Activated naive CD8-positive, alpha-beta T cell treated with anti-CD3 and anti-CD28 coated beads, Interleukin-2, amount 10 ng/mL, durations not matched to agents 7 days and 5 days (primary cell): ENCODE measurements around the gene RELB. TPM values are rescaled to one million over a fixed set of nuclear protein-coding genes. Genes with fewer than 3 reads are reported as not detected.

Experiments
- ATAC-seq: fragments of 150-1000 bp; cut with Tn5 transposase; one replicate; pipeline ENCODE4 v1.10.0; 2021; ENCODE audit warnings: low read depth, moderate library complexity
- POLR2A ChIA-PET: fragments of 350-600 bp; sonication (Branson Sonifier 250); formaldehyde crosslinking; loops from one replicate; lab custom pipeline; 2021; ENCODE audit warnings: antibody characterized with exemption; lab: Charles Lee
- DNase-seq: peaks from one replicate; pipeline ENCODE4 v3.0.0; 2021
- H3K27ac Mint-ChIP-seq: one replicate; pipeline ENCODE4 v1.8.0; 2022; ENCODE audit warnings: mild to moderate bottlenecking, mixed read lengths
- H3K27me3 Mint-ChIP-seq: one replicate; pipeline ENCODE4 v1.8.0; 2022; ENCODE audit warnings: mild to moderate bottlenecking, moderate library complexity, mixed read lengths
- H3K36me3 Mint-ChIP-seq: one replicate; pipeline ENCODE4 v1.8.0; 2021; ENCODE audit warnings: mild to moderate bottlenecking, mixed read lengths
- H3K4me1 Mint-ChIP-seq: one replicate; pipeline ENCODE4 v1.8.0; 2021; ENCODE audit warnings: mixed read lengths
- H3K4me3 Mint-ChIP-seq: one replicate; pipeline ENCODE4 v1.8.0; 2022; ENCODE audit warnings: mild to moderate bottlenecking, moderate library complexity, mixed read lengths
- H3K9me3 Mint-ChIP-seq: one replicate; pipeline ENCODE4 v1.8.0; 2021; ENCODE audit warnings: mixed read lengths
- total RNA-seq, 2 experiments: library from RNA; stranded (reverse); gene quantifications; one replicate each; pipeline ENCODE4 v1.2.3, GENCODE V29; 2021

Gene RELB
- total RNA-seq, 2 experiments from 2014 or later, result 20.8 to 24.2 TPM

DNA sequence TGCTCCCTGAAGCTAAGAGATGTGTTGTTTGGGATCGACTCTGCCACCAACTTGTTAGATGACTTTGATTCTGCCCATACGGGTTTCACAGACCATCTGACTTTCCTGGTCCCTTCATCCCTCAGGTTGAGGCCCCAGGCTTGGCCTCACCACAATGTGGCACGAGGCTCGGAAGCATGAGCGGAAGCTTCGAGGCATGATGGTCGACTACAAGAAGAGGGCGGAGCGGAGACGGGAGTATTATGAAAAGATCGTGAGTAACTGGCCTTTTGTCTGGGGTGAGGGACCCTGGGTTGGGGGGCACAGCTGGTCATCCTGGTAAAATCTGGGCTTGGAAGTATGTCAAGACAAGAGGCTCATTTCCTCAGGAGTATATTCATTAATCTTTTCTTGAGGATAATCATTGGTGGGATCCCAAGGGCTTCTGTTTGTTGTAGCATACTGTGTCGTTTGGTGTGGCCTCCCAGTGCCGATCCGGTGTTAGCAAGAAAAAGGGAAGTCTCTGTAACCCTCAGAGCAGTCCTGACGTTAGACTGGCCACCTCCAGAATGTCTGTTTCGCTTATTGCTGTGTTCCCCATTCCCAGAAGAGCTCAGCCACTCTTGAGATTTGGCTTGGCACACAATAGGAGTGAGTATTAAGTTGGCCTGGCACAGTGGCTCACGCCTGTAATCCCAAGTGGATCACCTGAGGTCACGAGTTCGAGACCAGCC lies 39.0 kb downstream of the RELB start:
- ATAC-seq, result no peak

DNA sequence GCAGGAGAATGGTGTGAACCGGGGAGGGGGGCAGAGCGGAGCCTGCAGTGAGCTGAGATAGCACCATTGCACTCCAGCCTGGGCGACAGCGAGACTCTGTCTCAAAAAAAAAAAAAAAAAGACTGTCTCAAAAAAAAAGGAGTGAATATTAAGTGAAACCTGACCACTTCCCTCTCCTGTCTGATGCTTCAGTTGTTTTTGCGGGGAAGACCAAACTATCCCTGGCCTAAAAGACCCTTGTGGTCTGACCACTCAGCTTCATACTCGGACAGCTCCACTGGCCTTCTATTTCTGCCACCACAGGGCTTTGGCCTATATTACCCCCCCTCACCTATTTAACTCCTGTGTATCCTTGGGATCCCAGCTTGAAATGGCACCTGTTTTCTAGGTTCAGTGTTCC lies 39.9 kb downstream of the RELB start:
- no peak for ATAC-seq
- no peaks in the 10 kb centered on the region for H3K27me3 Mint-ChIP-seq
- H3K9me3 Mint-ChIP-seq, result no peaks in the 10 kb centered on the region
- peaks cover 32% of the 10 kb centered on the region for H3K4me1 Mint-ChIP-seq
- no peak for DNase-seq
- peak overlapping the region; percentile 14 for H3K4me3 Mint-ChIP-seq
- H3K27ac Mint-ChIP-seq, result peak overlapping the region; percentile 50
- H3K36me3 Mint-ChIP-seq, result peaks cover 18% of the 10 kb centered on the region
- POLR2A ChIA-PET, result no interaction called here

More for the DNA sequence above, 39.0 kb downstream of the RELB start:
- peak overlapping the region; percentile 97 for H3K27ac Mint-ChIP-seq
- POLR2A ChIA-PET, result interaction anchor here (1.5 to 2.3 kb wide), 5 partner anchors 7 to 138 kb away, joined by 4 to 17 read pairs (median 11); partner anchors contain the start of genes BLOC1S3, RELB and TRAPPC6A
- H3K27me3 Mint-ChIP-seq, result no peaks in the 10 kb centered on the region
- H3K36me3 Mint-ChIP-seq, result peaks cover 22% of the 10 kb centered on the region
- H3K4me1 Mint-ChIP-seq, result peaks cover 25% of the 10 kb centered on the region
- no peaks in the 10 kb centered on the region for H3K9me3 Mint-ChIP-seq
- H3K4me3 Mint-ChIP-seq, result peak overlapping the region; percentile 96
- no peak for DNase-seq

DNA sequence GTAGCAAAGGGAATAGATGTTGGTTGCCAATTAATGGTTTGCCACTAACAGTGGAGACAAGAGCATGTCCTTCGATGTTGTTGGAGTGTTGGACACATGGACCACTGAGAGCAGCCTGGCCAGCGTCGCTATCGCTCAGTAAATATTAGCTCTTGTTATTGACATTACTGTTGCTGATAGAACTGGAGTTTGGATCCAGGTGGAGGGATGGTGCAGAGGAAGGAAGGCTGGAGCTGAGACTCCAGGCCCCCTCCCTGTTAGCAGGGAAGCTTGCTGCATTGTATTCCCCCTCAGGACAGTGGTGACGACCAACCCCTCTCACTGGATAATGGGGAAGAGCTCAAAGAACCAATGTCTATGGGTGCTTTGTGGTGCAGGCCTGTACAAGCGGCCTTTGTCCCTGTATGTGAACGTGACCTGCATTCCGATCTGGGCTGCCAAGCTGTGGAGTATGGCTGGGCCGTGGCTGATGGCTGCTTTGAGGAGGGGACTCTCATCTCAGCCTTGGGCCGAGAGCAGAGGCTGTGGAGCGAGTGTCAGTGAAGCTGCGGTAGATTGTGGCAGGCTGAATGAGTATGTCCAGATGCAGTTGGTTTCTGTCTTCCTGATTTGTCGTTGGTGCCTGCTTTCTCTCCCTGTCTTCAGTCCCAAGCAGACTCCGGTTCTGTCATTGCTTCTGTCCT lies 44.5 kb downstream of the RELB start:
- Mint-ChIP-seq H3K4me1 (peaks cover 36% of the 10 kb centered on the region), H3K4me3 (no peak overlapping the region), H3K27ac (peak overlapping the region; percentile 18), H3K36me3 (peaks cover 11% of the 10 kb centered on the region), H3K27me3 (no peaks in the 10 kb centered on the region), H3K9me3 (no peaks in the 10 kb centered on the region)
- POLR2A ChIA-PET, result no interaction called here
- DNase-seq, result no peak
- no peak for ATAC-seq

GRCh38 chr19:45046355-45046754 lies 45.1 kb downstream of the RELB start:
- H3K4me3 Mint-ChIP-seq, result peak overlapping the region; percentile 58
- no peaks in the 10 kb centered on the region for H3K27me3 Mint-ChIP-seq
- H3K27ac Mint-ChIP-seq, result peak overlapping the region; percentile 62
- DNase-seq (no peak), ATAC-seq (no peak)
- POLR2A ChIA-PET, result no interaction called here
- peaks cover 8% of the 10 kb centered on the region for H3K36me3 Mint-ChIP-seq
- H3K4me1 Mint-ChIP-seq, result peaks cover 33% of the 10 kb centered on the region
- H3K9me3 Mint-ChIP-seq, result no peaks in the 10 kb centered on the region

GRCh38 chr19:45047188-45047797 lies 46.0 kb downstream of the RELB start:
- H3K4me1 Mint-ChIP-seq, result peaks cover 28% of the 10 kb centered on the region
- H3K9me3 Mint-ChIP-seq, result no peaks in the 10 kb centered on the region
- POLR2A ChIA-PET, result interaction anchor here (0.6 to 1.2 kb wide), 5 partner anchors 8 to 55 kb away, joined by 3 to 11 read pairs (median 5); partner anchors contain the start of gene CLASRP
- DNase-seq (no peak), ATAC-seq (peak; percentile 75)
- H3K27me3 Mint-ChIP-seq, result no peaks in the 10 kb centered on the region
- peak overlapping the region; percentile 79 for H3K4me3 Mint-ChIP-seq
- peak overlapping the region; percentile 84 for H3K27ac Mint-ChIP-seq
- H3K36me3 Mint-ChIP-seq, result peaks cover 5% of the 10 kb centered on the region

GRCh38 chr19:45049073-45049736 lies 47.9 kb downstream of the RELB start:
- H3K27me3 Mint-ChIP-seq, result no peaks in the 10 kb centered on the region
- POLR2A ChIA-PET, result no interaction called here
- no peak overlapping the region for H3K4me3 Mint-ChIP-seq
- DNase-seq (no peak), ATAC-seq (no peak)
- H3K4me1 Mint-ChIP-seq, result peaks cover 28% of the 10 kb centered on the region
- no peaks in the 10 kb centered on the region for H3K9me3 Mint-ChIP-seq
- H3K36me3 Mint-ChIP-seq, result peaks cover 7% of the 10 kb centered on the region
- H3K27ac Mint-ChIP-seq, result no peak overlapping the region

GRCh38 chr19:45050036-45050435 lies 48.8 kb downstream of the RELB start:
- peaks cover 9% of the 10 kb centered on the region for H3K36me3 Mint-ChIP-seq
- H3K27ac Mint-ChIP-seq, result peak overlapping the region; percentile 1
- no peak overlapping the region for H3K4me3 Mint-ChIP-seq
- peaks cover 28% of the 10 kb centered on the region for H3K4me1 Mint-ChIP-seq
- no peak for ATAC-seq
- H3K27me3 Mint-ChIP-seq, result no peaks in the 10 kb centered on the region
- no peaks in the 10 kb centered on the region for H3K9me3 Mint-ChIP-seq
- no peak for DNase-seq
- POLR2A ChIA-PET, result no interaction called here

GRCh38 chr19:45051929-45052579 lies 50.8 kb downstream of the RELB start:
- no peak overlapping the region for H3K4me3 Mint-ChIP-seq
- peaks cover 16% of the 10 kb centered on the region for H3K36me3 Mint-ChIP-seq
- DNase-seq, result no peak
- POLR2A ChIA-PET, result no interaction called here
- H3K9me3 Mint-ChIP-seq, result no peaks in the 10 kb centered on the region
- peaks cover 12% of the 10 kb centered on the region for H3K4me1 Mint-ChIP-seq
- no peaks in the 10 kb centered on the region for H3K27me3 Mint-ChIP-seq
- peak overlapping the region; percentile 25 for H3K27ac Mint-ChIP-seq
- no peak for ATAC-seq

DNA sequence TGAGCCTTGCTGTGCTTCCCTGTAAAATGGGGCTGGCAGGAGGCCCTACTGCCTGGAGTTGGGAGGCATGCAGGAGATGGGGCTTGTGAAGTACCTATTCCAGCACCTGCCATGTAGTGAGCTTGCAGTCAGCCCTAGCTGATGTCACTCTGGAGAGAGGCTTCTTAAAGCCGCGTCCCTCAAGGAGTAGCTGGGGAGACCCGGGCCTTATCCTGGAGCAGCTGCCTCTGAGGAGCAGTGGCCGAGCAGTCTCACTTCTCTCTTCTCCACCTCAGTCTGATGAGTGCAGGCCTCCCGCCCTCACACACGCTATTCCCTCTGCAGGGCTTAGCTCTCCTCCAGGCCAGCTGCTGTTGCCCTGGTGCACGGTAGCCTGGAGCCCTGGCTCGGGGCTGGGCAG lies 55.6 kb downstream of the RELB start:
- ATAC-seq, result no peak
- POLR2A ChIA-PET, result interaction anchor here (0.8 kb wide), 1 partner anchor 18 kb away, joined by 3 read pairs; the partner anchor contains the start of gene CLASRP
- peaks cover 30% of the 10 kb centered on the region for H3K36me3 Mint-ChIP-seq

GRCh38 chr19:45057444-45057843 lies 56.2 kb downstream of the RELB start:
- no peak overlapping the region for H3K4me3 Mint-ChIP-seq
- POLR2A ChIA-PET, result interaction anchor here (0.8 kb wide), 1 partner anchor 19 kb away, joined by 3 read pairs; the partner anchor contains the start of gene CLASRP
- no peak overlapping the region for H3K27ac Mint-ChIP-seq
- ATAC-seq, result no peak
- H3K4me1 Mint-ChIP-seq, result peaks cover 2% of the 10 kb centered on the region
- H3K9me3 Mint-ChIP-seq, result no peaks in the 10 kb centered on the region
- no peaks in the 10 kb centered on the region for H3K27me3 Mint-ChIP-seq
- H3K36me3 Mint-ChIP-seq, result peaks cover 25% of the 10 kb centered on the region
- DNase-seq, result no peak

More for the DNA sequence above, 55.6 kb downstream of the RELB start:
- DNase-seq, result no peak
- no peak overlapping the region for H3K4me3 Mint-ChIP-seq
- H3K4me1 Mint-ChIP-seq, result peaks cover 3% of the 10 kb centered on the region
- no peak overlapping the region for H3K27ac Mint-ChIP-seq
- no peaks in the 10 kb centered on the region for H3K27me3 Mint-ChIP-seq
- H3K9me3 Mint-ChIP-seq, result no peaks in the 10 kb centered on the region

DNA sequence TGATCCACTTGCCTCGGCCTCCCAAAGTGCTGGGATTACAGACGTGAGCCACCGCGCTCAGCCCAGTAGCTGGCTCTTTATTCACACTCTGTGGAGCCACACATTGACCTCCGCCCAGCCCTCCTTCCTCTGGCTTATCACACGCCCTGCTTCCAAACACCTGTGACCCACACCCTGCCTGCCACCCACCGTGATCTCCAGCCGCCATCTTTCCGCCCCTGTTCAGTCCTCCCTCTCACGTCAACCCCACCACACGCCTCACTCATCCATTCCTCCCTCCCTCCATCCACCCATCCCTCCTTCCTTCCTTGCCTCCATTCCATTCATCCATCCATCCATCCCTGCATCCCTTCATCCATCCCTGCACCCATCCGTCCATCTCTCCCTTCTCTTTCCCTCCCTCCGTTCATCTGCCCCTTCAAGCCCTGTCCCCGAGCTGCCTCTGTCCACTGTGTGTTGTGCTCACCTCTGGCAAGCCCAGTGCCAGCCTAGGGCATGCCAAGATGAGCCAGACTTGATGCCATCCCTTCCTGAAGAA lies 57.4 kb downstream of the RELB start:
- no peak for ATAC-seq
- Mint-ChIP-seq H3K36me3 (peaks cover 28% of the 10 kb centered on the region), H3K27ac (no peak overlapping the region), H3K4me1 (peaks cover 2% of the 10 kb centered on the region), H3K27me3 (no peaks in the 10 kb centered on the region), H3K9me3 (no peaks in the 10 kb centered on the region), H3K4me3 (no peak overlapping the region)
- POLR2A ChIA-PET, result interaction anchor here (1.0 kb wide), 1 partner anchor 92 kb away, joined by 3 read pairs; no protein-coding TSS in a partner anchor
- DNase-seq, result no peak

GRCh38 chr19:45059258-45059965 lies 58.1 kb downstream of the RELB start:
- DNase-seq (peak; percentile 81), ATAC-seq (peak; percentile 71)
- H3K36me3 Mint-ChIP-seq, result peaks cover 26% of the 10 kb centered on the region
- H3K4me1 Mint-ChIP-seq, result peaks cover 2% of the 10 kb centered on the region
- H3K4me3 Mint-ChIP-seq, result no peak overlapping the region
- H3K27ac Mint-ChIP-seq, result no peak overlapping the region
- H3K9me3 Mint-ChIP-seq, result no peaks in the 10 kb centered on the region
- H3K27me3 Mint-ChIP-seq, result no peaks in the 10 kb centered on the region
- POLR2A ChIA-PET, result interaction anchor here (0.5 to 1.0 kb wide), 5 partner anchors 12 to 92 kb away, joined by 3 to 5 read pairs (median 3); partner anchors contain the start of gene CLASRP
